Gastrocnemius medialis (tissue), 4 donors: ENCODE results near the gene TGFBR1.

Experiments used
- POLR2A ChIP-seq, 2 donors: fragments of 450-650 bp; IDR thresholded peaks; one replicate each; pipeline ENCODE4 v1.6.1; 2017; ENCODE audit warnings: antibody characterized with exemption in 2 of 2, mild to moderate bottlenecking in 2 of 2, moderate library complexity in 2 of 2
- TF ChIP-seq, protein P1 (sequence below), 5 experiments: fragments of 450-650 bp in 3 of 5; fragments of 200-600 bp in 2 of 5; sonication (generic) in 2 of 5; IDR thresholded peaks in 4 of 5; conservative IDR thresholded peaks in 1 of 5; 1 replicate in 4 of 5; 2 replicates in 1 of 5; pipeline ENCODE4 v1.5.1; 2016 to 2019; ENCODE audit warnings: antibody characterized with exemption in 5 of 5, mild to moderate bottlenecking in 3 of 5, moderate library complexity in 3 of 5

- TF ChIP-seq, protein P1, sequence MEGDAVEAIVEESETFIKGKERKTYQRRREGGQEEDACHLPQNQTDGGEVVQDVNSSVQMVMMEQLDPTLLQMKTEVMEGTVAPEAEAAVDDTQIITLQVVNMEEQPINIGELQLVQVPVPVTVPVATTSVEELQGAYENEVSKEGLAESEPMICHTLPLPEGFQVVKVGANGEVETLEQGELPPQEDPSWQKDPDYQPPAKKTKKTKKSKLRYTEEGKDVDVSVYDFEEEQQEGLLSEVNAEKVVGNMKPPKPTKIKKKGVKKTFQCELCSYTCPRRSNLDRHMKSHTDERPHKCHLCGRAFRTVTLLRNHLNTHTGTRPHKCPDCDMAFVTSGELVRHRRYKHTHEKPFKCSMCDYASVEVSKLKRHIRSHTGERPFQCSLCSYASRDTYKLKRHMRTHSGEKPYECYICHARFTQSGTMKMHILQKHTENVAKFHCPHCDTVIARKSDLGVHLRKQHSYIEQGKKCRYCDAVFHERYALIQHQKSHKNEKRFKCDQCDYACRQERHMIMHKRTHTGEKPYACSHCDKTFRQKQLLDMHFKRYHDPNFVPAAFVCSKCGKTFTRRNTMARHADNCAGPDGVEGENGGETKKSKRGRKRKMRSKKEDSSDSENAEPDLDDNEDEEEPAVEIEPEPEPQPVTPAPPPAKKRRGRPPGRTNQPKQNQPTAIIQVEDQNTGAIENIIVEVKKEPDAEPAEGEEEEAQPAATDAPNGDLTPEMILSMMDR (IDR thresholded peaks at IDR 0.05 in 4 of 5, conservative IDR thresholded peaks at IDR 0.05 in 1 of 5): no peak
- no peak for TF ChIP-seq POLR2A (IDR thresholded peaks at IDR 0.05)
These were observed 41.7 kb downstream of the TGFBR1 start for GRCh38 chr9:99146574-99146973.
